Colonic mucosa (tissue), 4 donors: ENCODE measurements around the gene DGKH. TPM values are rescaled to one million over a fixed set of nuclear protein-coding genes. Genes with fewer than 3 reads are reported as not detected.

Source experiments
- DNase-seq: peaks from one replicate; pipeline ENCODE4 v3.0.0-alpha.2; 2020
- H3K27ac ChIP-seq: fragments of 200-600 bp; one replicate; pipeline ENCODE4 v1.8.0; 2021
- H3K27me3 ChIP-seq: fragments of 200-600 bp; one replicate; pipeline ENCODE4 v1.8.0; 2021
- H3K36me3 ChIP-seq: fragments of 200-600 bp; one replicate; pipeline ENCODE4 v1.8.0; 2021
- H3K4me1 ChIP-seq: fragments of 200-600 bp; one replicate; pipeline ENCODE4 v1.8.0; 2021; ENCODE audit warnings: mild to moderate bottlenecking
- H3K4me3 ChIP-seq: fragments of 200-600 bp; one replicate; pipeline ENCODE4 v1.8.0; 2021
- H3K9ac ChIP-seq, 2 donors: one replicate each; pipeline ENCODE4 v1.7.0; 2013; ENCODE audit warnings: control low read depth in 2 of 2, low read depth in 2 of 2, low read length in 2 of 2
- H3K9me3 ChIP-seq: fragments of 200-600 bp; one replicate; pipeline ENCODE4 v1.8.0; 2021
- intact Hi-C: fragments of 100-400 bp; cut with DNase I; formaldehyde crosslinking; loops from one replicate; pipeline ENCODE4 v1.14.1; 2022
- total RNA-seq, 2 donors: library from RNA; stranded (reverse); fragmentation: NEBNext Ultra II Directional in 1 of 2; extraction: Animal tissue kit (Norgen Biotek cat#: 25700) in 1 of 2; gene quantifications; one replicate each; pipeline ENCODE4 v1.2.1, GENCODE V29; 2021
- TF ChIP-seq, protein P1 (sequence below): fragments of 200-600 bp; IDR thresholded peaks from one replicate; pipeline ENCODE4 v1.8.0; 2022; ENCODE audit warnings: antibody characterized with exemption, mild to moderate bottlenecking
- donor health status: healthy.
- donor health status: DM: no; HTN: no; CAD: no.
- donor health status: DM: no; HTN: no; CAD: no.

DGKH gene
- total RNA-seq, 2 donors from 2014 or later = 15.5 to 17.9 TPM

DNA sequence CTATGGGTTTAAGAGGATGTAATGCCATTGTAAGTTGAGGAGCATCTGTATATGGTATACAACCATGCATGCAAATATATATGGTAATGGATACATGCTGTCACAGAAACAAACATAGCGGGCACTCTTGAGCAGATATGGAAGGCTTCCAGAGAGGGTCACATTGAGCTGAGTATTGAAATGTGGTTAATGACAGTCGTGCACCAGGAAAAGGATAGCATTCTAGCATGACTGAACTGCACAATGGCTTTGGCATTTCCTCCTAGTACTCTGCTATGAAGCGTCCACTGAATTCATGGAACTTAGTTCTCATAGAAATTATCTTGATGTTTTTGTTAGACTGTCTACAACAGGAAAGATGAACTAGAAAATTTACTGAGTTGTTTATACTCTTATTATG is 25.2 kb downstream of the DGKH start:
- H3K4me3 ChIP-seq = no peak overlapping the region
- TF ChIP-seq, protein P1, sequence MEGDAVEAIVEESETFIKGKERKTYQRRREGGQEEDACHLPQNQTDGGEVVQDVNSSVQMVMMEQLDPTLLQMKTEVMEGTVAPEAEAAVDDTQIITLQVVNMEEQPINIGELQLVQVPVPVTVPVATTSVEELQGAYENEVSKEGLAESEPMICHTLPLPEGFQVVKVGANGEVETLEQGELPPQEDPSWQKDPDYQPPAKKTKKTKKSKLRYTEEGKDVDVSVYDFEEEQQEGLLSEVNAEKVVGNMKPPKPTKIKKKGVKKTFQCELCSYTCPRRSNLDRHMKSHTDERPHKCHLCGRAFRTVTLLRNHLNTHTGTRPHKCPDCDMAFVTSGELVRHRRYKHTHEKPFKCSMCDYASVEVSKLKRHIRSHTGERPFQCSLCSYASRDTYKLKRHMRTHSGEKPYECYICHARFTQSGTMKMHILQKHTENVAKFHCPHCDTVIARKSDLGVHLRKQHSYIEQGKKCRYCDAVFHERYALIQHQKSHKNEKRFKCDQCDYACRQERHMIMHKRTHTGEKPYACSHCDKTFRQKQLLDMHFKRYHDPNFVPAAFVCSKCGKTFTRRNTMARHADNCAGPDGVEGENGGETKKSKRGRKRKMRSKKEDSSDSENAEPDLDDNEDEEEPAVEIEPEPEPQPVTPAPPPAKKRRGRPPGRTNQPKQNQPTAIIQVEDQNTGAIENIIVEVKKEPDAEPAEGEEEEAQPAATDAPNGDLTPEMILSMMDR = no peak
- H3K27ac ChIP-seq = no peak overlapping the region
- H3K36me3 ChIP-seq = no peaks in the 10 kb centered on the region
- H3K27me3 ChIP-seq = no peaks in the 10 kb centered on the region
- H3K4me1 ChIP-seq = no peaks in the 10 kb centered on the region
- no peak overlapping the region for H3K9ac ChIP-seq
- intact Hi-C loops = no loop called here
- H3K9me3 ChIP-seq = no peaks in the 10 kb centered on the region
- DNase-seq = no peak

GRCh38 chr13:42075517-42075916 is 27.1 kb downstream of the DGKH start:
- no peaks in the 10 kb centered on the region for H3K9me3 ChIP-seq
- no peak overlapping the region for H3K4me3 ChIP-seq
- DNase-seq = no peak
- no peaks in the 10 kb centered on the region for H3K36me3 ChIP-seq
- TF ChIP-seq, protein P1 = no peak
- intact Hi-C loops = no loop called here
- H3K27ac ChIP-seq = no peak overlapping the region
- no peaks in the 10 kb centered on the region for H3K27me3 ChIP-seq
- H3K4me1 ChIP-seq = no peaks in the 10 kb centered on the region
- H3K9ac ChIP-seq = no peak overlapping the region

GRCh38 chr13:42076309-42076713 is 27.9 kb downstream of the DGKH start:
- no peaks in the 10 kb centered on the region for H3K27me3 ChIP-seq
- H3K9me3 ChIP-seq = no peaks in the 10 kb centered on the region
- TF ChIP-seq, protein P1 = no peak
- DNase-seq = no peak
- intact Hi-C loops = no loop called here
- H3K27ac ChIP-seq = no peak overlapping the region
- no peak overlapping the region for H3K9ac ChIP-seq
- H3K36me3 ChIP-seq = no peaks in the 10 kb centered on the region
- no peaks in the 10 kb centered on the region for H3K4me1 ChIP-seq
- no peak overlapping the region for H3K4me3 ChIP-seq

- Histone ChIP-seq H3K4me3 (no peak overlapping the region), H3K36me3 (no peaks in the 10 kb centered on the region), H3K27me3 (no peaks in the 10 kb centered on the region), H3K9me3 (no peaks in the 10 kb centered on the region), H3K4me1 (no peaks in the 10 kb centered on the region), H3K9ac (no peak overlapping the region), H3K27ac (no peak overlapping the region)
- intact Hi-C loops = no loop called here
- TF ChIP-seq, protein P1 = no peak
- no peak for DNase-seq
These were observed 29.8 kb downstream of the DGKH start for GRCh38 chr13:42078128-42078808.

GRCh38 chr13:42083138-42083770 is 34.8 kb downstream of the DGKH start:
- Histone ChIP-seq H3K4me3 (no peak overlapping the region), H3K9me3 (no peaks in the 10 kb centered on the region), H3K27ac (no peak overlapping the region), H3K9ac (no peak overlapping the region), H3K27me3 (no peaks in the 10 kb centered on the region), H3K36me3 (no peaks in the 10 kb centered on the region), H3K4me1 (no peaks in the 10 kb centered on the region)
- intact Hi-C loops = no loop called here
- TF ChIP-seq, protein P1 = no peak
- DNase-seq = no peak
